BJ (cell line): Measurements from ENCODE around the gene MAGI1. TPM values are rescaled to one million over a fixed set of nuclear protein-coding genes. Genes with fewer than 3 reads are reported as not detected.

ENCODE experiments used
- CTCF ChIA-PET: fragments of 350-600 bp; formaldehyde crosslinking; extraction: SDS; loops from one replicate; lab custom pipeline; 2021; ENCODE audit warnings: antibody characterized with exemption, inconsistent platforms; lab: Yijun Ruan, JAX
- POLR2A ChIA-PET: fragments of 300-600 bp; sonication (Branson Sonifier 250); formaldehyde crosslinking; extraction: SDS; loops from one replicate; lab custom pipeline; 2021; ENCODE audit warnings: antibody characterized with exemption; lab: Charles Lee
- DNase-seq: peaks from one replicate; pipeline ENCODE4 v3.0.0-alpha.2; 2011; ENCODE audit warnings: low read depth
- H3K27me3 ChIP-seq: 2 replicates; pipeline ENCODE4 v1.6.0; 2011; ENCODE audit warnings: low read length; ENCODE audit not compliant: control insufficient read depth, insufficient read depth
- H3K36me3 ChIP-seq: 2 replicates; pipeline ENCODE4 v1.5.1; 2011; ENCODE audit warnings: low read length; ENCODE audit not compliant: control insufficient read depth, insufficient read depth
- H3K4me3 ChIP-seq: 2 replicates; pipeline ENCODE4 v1.5.1; 2011; ENCODE audit warnings: low read depth, mild to moderate bottlenecking, control low read depth, low read length
- CTCF ChIP-seq: IDR thresholded peaks from 2 replicates; pipeline ENCODE4 v1.5.1; 2011; ENCODE audit warnings: low read depth, mild to moderate bottlenecking, control low read depth, inconsistent platforms, low read length, moderate library complexity; ENCODE audit not compliant: insufficient read depth
- polyA plus RNA-seq: library from polyadenylated mRNA; depleted of rRNA; stranded (reverse); fragments of >200 nt; gene quantifications from 2 replicates; pipeline ENCODE4 v1.2.3, GENCODE V29; 2011

Gene MAGI1
- polyA plus RNA-seq, 1 experiment = 14.4 TPM

GRCh38 chr3:65402597-65402996 is 636.1 kb downstream of the MAGI1 start:
- H3K27me3 ChIP-seq = no peaks in the 10 kb centered on the region
- peak; percentile 51 for DNase-seq
- no peak overlapping the region for H3K4me3 ChIP-seq
- no peaks in the 10 kb centered on the region for H3K36me3 ChIP-seq
- no peak for TF ChIP-seq CTCF
- CTCF ChIA-PET = no interaction called here
- POLR2A ChIA-PET = no interaction called here

- ChIA-PET CTCF (no interaction called here), POLR2A (no interaction called here)
- no peaks in the 10 kb centered on the region for H3K36me3 ChIP-seq
Observed at GRCh38 chr3:65401359-65402305, 637.1 kb downstream of the MAGI1 start.

GRCh38 chr3:65400899-65401298 is 637.8 kb downstream of the MAGI1 start:
- DNase-seq = no peak
- CTCF ChIA-PET = no interaction called here
- Histone ChIP-seq H3K4me3 (no peak overlapping the region), H3K36me3 (no peaks in the 10 kb centered on the region), H3K27me3 (no peaks in the 10 kb centered on the region)
- POLR2A ChIA-PET = no interaction called here
- no peak for TF ChIP-seq CTCF

More at GRCh38 chr3:65401359-65402305, 637.1 kb downstream of the MAGI1 start:
- Histone ChIP-seq H3K4me3 (no peak overlapping the region), H3K27me3 (no peaks in the 10 kb centered on the region)
- no peak for DNase-seq
- no peak for TF ChIP-seq CTCF

- TF ChIP-seq CTCF = no peak
- Histone ChIP-seq H3K4me3 (no peak overlapping the region), H3K27me3 (no peaks in the 10 kb centered on the region), H3K36me3 (no peaks in the 10 kb centered on the region)
- POLR2A ChIA-PET = no interaction called here
- DNase-seq = no peak
- CTCF ChIA-PET = interaction anchor here (0.6 kb wide), 2 partner anchors 27 to 1527 kb away, joined by 3 read pairs; no protein-coding TSS in a partner anchor
Observed at GRCh38 chr3:65398953-65399352, 639.8 kb downstream of the MAGI1 start.

- no peaks in the 10 kb centered on the region for H3K27me3 ChIP-seq
- no peaks in the 10 kb centered on the region for H3K36me3 ChIP-seq
- ChIA-PET POLR2A (no interaction called here), CTCF (interaction anchor here (0.9 kb wide), 1 partner anchor 15 kb away, joined by 3 read pairs; no protein-coding TSS in a partner anchor)
- no peak overlapping the region for H3K4me3 ChIP-seq
- DNase-seq = no peak
- TF ChIP-seq CTCF = no peak
Observed at GRCh38 chr3:65396078-65396477, 642.6 kb downstream of the MAGI1 start.
